Mucosa of descending colon (tissue), 3 donors: ENCODE measurements around the gene MSI2. TPM values are rescaled to one million over a fixed set of nuclear protein-coding genes. Genes with fewer than 3 reads are reported as not detected.

Experiments
- ATAC-seq: fragments of 200-7000 bp; cut with Tn5 transposase; one replicate; pipeline ENCODE4 v1.9.1; 2020; ENCODE audit warnings: mild to moderate bottlenecking, moderate library complexity
- DNase-seq, 3 donors: peaks; one replicate each; pipeline ENCODE4 v3.0.0-alpha.2; 2020
- H3K36me3 ChIP-seq: fragments of 200-600 bp; one replicate; pipeline ENCODE4 v1.8.0; 2021; ENCODE audit warnings: low read depth, mild to moderate bottlenecking
- H3K4me1 ChIP-seq: fragments of 200-600 bp; one replicate; pipeline ENCODE4 v1.8.0; 2021; ENCODE audit warnings: low read depth, mild to moderate bottlenecking
- H3K4me3 ChIP-seq: fragments of 200-600 bp; one replicate; pipeline ENCODE4 v1.8.0; 2021; ENCODE audit warnings: mild to moderate bottlenecking
- H3K9me3 ChIP-seq: fragments of 200-600 bp; one replicate; pipeline ENCODE4 v1.8.0; 2021; ENCODE audit warnings: mild to moderate bottlenecking
- CTCF ChIP-seq: fragments of 200-600 bp; IDR thresholded peaks from one replicate; pipeline ENCODE4 v1.8.0; 2022; ENCODE audit warnings: antibody characterized with exemption, mild to moderate bottlenecking
- intact Hi-C, 2 donors: fragments of 100-400 bp; cut with DNase I in 1 of 2; cut with micrococcal nuclease in 1 of 2; formaldehyde crosslinking; loops; one replicate each; pipeline versions ENCODE4 v1.11.0 to v1.11.1; 2022; cut with DNase I, micrococcal nuclease
- total RNA-seq, 3 donors: library from RNA; stranded (reverse); fragmentation: NEBNext Ultra II Directional in 2 of 3; extraction: Animal tissue kit (Norgen Biotek cat#: 25700) in 2 of 3; gene quantifications; one replicate each; pipeline versions ENCODE4 v1.2.1 to v1.2.4, GENCODE V29; 2021 to 2023
- donor health status: DM: no; HTN: no; CAD: no; lungs with moderate emphysema.
- donor health status: DM: no; HTN: no; CAD: no.
- donor health status: DM: no; HTN: yes; CAD: no.

Gene MSI2
- total RNA-seq, 3 donors from 2014 or later: 60.0 to 72.6 (median 65.7) TPM

GRCh38 chr17:57400648-57401047 lies 144.3 kb downstream of the MSI2 start:
- no peak for TF ChIP-seq CTCF
- ATAC-seq (no peak), DNase-seq (no peak)
- intact Hi-C loops: no loop called here
- Histone ChIP-seq H3K4me3 (no peak overlapping the region), H3K9me3 (no peaks in the 10 kb centered on the region), H3K36me3 (no peaks in the 10 kb centered on the region), H3K4me1 (peaks cover 7% of the 10 kb centered on the region)

- peaks cover 12% of the 10 kb centered on the region for H3K4me1 ChIP-seq
- intact Hi-C loops: no loop called here
Measured at GRCh38 chr17:57401556-57402488, 145.5 kb downstream of the MSI2 start.

GRCh38 chr17:57402681-57403180 lies 146.4 kb downstream of the MSI2 start:
- Histone ChIP-seq H3K4me1 (peaks cover 20% of the 10 kb centered on the region), H3K9me3 (no peaks in the 10 kb centered on the region), H3K4me3 (no peak overlapping the region), H3K36me3 (no peaks in the 10 kb centered on the region)
- no peak for TF ChIP-seq CTCF
- DNase-seq (no peak), ATAC-seq (no peak)
- intact Hi-C loops: no loop called here

More at GRCh38 chr17:57401556-57402488, 145.5 kb downstream of the MSI2 start:
- TF ChIP-seq CTCF: no peak
- DNase-seq (no peak), ATAC-seq (no peak)
- no peak overlapping the region for H3K4me3 ChIP-seq
- no peaks in the 10 kb centered on the region for H3K9me3 ChIP-seq
- no peaks in the 10 kb centered on the region for H3K36me3 ChIP-seq

GRCh38 chr17:57403236-57403635 lies 146.9 kb downstream of the MSI2 start:
- ATAC-seq: no peak
- H3K36me3 ChIP-seq: no peaks in the 10 kb centered on the region
- H3K9me3 ChIP-seq: no peaks in the 10 kb centered on the region
- no peak for TF ChIP-seq CTCF
- intact Hi-C loops: no loop called here
- H3K4me3 ChIP-seq: no peak overlapping the region
- no peak for DNase-seq
- peaks cover 24% of the 10 kb centered on the region for H3K4me1 ChIP-seq

- Histone ChIP-seq H3K4me3 (no peak overlapping the region), H3K36me3 (no peaks in the 10 kb centered on the region), H3K9me3 (no peaks in the 10 kb centered on the region), H3K4me1 (peaks cover 31% of the 10 kb centered on the region)
- intact Hi-C loops: no loop called here
- no peak for DNase-seq
- ATAC-seq: no peak
- no peak for TF ChIP-seq CTCF
Measured at GRCh38 chr17:57404073-57404472, 147.8 kb downstream of the MSI2 start.
